ENCODE results near the gene FAM83D. TPM values are rescaled to one million over a fixed set of nuclear protein-coding genes. Genes with fewer than 3 reads are reported as not detected.

Gene FAM83D, protein sequence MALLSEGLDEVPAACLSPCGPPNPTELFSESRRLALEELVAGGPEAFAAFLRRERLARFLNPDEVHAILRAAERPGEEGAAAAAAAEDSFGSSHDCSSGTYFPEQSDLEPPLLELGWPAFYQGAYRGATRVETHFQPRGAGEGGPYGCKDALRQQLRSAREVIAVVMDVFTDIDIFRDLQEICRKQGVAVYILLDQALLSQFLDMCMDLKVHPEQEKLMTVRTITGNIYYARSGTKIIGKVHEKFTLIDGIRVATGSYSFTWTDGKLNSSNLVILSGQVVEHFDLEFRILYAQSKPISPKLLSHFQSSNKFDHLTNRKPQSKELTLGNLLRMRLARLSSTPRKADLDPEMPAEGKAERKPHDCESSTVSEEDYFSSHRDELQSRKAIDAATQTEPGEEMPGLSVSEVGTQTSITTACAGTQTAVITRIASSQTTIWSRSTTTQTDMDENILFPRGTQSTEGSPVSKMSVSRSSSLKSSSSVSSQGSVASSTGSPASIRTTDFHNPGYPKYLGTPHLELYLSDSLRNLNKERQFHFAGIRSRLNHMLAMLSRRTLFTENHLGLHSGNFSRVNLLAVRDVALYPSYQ
- total RNA-seq = 10 to 100 TPM in 2 of 3 donors, 1 to 10 TPM in 1; 3.4 to 13.9 (median 13.1) TPM
- long read RNA-seq, donor 1, transcript FAM83D-201 (4 exons, 2,475 nt) = major isoform, 19 of 21 reads
- long read RNA-seq, donor 1, partial matches to known transcripts = 2 of 21 reads
- long read RNA-seq, donor 1, other reads (novel, unspliced or antisense) = 0 of 21 reads
- long read RNA-seq, donor 2, transcript FAM83D-201 (4 exons, 2,475 nt) = major isoform, 9 of 10 reads
- long read RNA-seq, donor 2, partial matches to known transcripts = 0 of 10 reads
- long read RNA-seq, donor 2, other reads (novel, unspliced or antisense) = 1 of 10 reads

DNA sequence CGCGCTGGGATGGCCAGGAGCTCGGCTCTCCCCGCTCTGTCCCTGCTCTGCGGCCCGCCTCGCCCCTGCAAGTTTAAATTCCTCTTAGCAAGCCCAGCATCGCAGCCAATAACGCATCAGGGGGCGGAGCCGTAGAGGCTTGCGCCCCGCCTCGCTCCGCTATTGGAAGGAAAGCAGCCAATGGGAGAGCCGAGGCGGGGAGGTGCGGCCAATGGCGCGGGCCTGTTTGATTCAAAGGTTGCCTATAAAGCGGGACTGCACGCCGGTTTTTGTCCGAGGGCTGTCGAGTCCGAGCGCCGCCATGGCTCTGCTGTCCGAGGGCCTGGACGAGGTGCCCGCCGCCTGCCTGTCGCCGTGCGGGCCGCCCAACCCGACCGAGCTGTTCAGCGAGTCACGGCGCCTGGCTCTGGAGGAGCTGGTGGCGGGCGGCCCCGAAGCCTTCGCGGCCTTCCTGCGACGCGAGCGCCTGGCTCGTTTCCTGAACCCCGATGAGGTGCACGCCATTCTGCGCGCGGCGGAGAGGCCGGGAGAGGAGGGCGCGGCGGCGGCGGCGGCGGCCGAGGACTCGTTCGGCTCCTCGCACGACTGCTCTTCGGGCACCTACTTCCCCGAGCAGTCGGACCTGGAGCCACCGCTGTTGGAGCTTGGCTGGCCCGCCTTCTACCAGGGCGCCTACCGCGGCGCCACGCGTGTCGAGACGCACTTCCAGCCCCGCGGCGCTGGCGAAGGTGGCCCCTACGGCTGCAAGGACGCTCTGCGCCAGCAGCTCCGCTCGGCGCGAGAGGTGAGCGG lies at the start of gene FAM83D:
Gene FAM83D (plus strand): TSS at position 276 of the 792 bp plus-strand sequence. CDS start 26 bp downstream, at position 302.
- intact Hi-C loops (cut with DNase I, micrococcal nuclease) = loop anchor here (5.0 to 10.0 kb wide), 2 partner anchors 118 to 121 kb away; no protein-coding TSS in a partner anchor
- DNase-seq = peak; percentile 96 to 98 (median 98)
- Histone ChIP-seq H3K4me1 (ENCODE audit: low read depth) (peaks cover 12% of the 10 kb centered on the region), H3K9me3 (no peaks in the 10 kb centered on the region), H3K36me3 (ENCODE audit: low read depth) (no peaks in the 10 kb centered on the region), H3K4me3 (peak within 1 kb of the TSS; percentile 47)
- TF ChIP-seq, protein P1, sequence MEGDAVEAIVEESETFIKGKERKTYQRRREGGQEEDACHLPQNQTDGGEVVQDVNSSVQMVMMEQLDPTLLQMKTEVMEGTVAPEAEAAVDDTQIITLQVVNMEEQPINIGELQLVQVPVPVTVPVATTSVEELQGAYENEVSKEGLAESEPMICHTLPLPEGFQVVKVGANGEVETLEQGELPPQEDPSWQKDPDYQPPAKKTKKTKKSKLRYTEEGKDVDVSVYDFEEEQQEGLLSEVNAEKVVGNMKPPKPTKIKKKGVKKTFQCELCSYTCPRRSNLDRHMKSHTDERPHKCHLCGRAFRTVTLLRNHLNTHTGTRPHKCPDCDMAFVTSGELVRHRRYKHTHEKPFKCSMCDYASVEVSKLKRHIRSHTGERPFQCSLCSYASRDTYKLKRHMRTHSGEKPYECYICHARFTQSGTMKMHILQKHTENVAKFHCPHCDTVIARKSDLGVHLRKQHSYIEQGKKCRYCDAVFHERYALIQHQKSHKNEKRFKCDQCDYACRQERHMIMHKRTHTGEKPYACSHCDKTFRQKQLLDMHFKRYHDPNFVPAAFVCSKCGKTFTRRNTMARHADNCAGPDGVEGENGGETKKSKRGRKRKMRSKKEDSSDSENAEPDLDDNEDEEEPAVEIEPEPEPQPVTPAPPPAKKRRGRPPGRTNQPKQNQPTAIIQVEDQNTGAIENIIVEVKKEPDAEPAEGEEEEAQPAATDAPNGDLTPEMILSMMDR (IDR thresholded peaks at IDR 0.05) = no peak
- ATAC-seq = peak; percentile 97

DNA sequence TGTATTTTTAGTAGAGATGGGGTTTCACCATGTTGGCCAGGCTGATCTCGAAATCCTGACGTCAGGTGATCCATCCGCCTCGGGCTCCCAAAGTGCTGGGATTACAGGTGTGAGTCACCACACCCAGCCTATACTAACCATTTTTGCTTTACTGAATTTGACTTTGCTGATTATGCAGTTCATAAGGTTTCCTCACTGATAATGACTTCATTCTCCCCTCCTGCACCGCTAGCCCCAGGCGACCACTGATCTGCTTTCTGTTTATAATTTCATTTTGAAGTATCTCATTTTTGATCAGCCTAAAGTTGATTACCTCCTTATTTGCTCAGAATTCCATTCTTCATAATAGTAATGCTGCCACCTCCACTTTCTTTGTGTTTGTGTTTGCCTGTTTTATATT lies 48.7 kb upstream of the FAM83D start:
- Histone ChIP-seq H3K4me1 (ENCODE audit: low read depth) (peaks cover 17% of the 10 kb centered on the region), H3K9me3 (no peaks in the 10 kb centered on the region), H3K4me3 (no peak overlapping the region), H3K36me3 (ENCODE audit: low read depth) (no peaks in the 10 kb centered on the region)
- TF ChIP-seq, protein P1 (IDR thresholded peaks at IDR 0.05) = no peak
- no peak for DNase-seq
- no peak for ATAC-seq
- intact Hi-C loops (cut with DNase I, micrococcal nuclease) = no loop called here

DNA sequence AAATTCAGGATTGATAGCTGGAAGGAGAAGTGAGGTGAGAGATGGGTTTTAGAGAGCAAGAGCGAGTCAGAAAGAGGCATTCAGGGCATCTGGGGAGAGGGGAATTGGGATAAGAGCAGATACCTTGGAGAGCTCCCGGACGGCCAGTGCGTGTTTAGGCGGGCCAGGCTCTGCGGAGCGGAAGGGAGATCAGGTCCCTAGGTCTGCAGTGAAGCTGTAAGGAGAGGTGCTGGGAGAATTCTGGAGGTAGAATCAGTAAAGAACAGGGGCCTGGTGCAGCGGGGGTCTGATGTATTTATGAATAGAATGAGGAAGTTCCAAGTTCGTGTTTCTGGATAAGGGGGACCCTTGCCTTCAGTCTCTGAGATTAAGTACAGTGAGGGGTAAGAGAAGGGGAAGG lies 47.4 kb upstream of the FAM83D start:
- peaks cover 11% of the 10 kb centered on the region for H3K4me1 ChIP-seq (ENCODE audit: low read depth)
- H3K9me3 ChIP-seq = no peaks in the 10 kb centered on the region
- intact Hi-C loops (cut with DNase I, micrococcal nuclease) = no loop called here
- no peaks in the 10 kb centered on the region for H3K36me3 ChIP-seq (ENCODE audit: low read depth)
- no peak for ATAC-seq
- H3K4me3 ChIP-seq = no peak overlapping the region
- DNase-seq = peak in 1 of 3 donors; percentile 44
- TF ChIP-seq, protein P1 (IDR thresholded peaks at IDR 0.05) = no peak

DNA sequence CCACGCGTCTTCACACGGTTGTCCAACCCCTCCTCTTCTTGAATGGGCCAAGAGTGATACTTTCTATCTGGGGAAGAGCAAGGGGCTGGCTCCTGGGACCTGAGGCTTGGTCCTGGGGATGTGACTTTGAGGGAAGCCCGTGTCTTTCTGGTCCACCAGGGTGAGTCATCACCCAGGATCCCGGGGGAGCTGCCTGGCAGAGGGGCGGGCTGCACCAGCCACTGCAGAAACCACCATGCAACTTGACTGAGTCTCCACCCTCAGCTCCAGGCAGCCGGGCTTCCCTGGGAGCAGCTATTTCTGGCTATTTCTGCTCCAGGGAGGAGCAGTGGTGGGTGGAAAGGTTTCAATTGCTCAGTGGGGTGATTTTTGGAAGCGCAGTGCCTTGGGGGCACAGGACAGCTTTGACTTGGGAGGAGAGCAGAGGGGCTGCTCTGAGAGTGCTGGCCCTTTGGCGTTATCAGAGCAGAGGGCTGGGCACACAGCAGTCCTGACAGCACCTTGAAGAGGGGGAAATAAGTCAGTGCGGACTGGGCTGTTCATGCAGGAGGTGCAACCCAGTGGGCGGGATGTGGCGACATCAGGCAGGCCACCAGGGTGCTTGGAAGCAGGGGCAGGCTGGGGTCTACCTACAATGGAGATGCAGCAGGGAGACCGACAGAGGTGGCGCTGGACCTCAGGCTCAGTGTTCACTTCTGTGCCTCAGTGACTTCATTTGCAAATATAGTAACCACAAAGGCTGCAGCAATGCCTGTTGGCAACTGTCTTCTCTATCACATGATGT lies 45.1 kb upstream of the FAM83D start:
- Histone ChIP-seq H3K4me1 (ENCODE audit: low read depth) (no peaks in the 10 kb centered on the region), H3K4me3 (no peak overlapping the region), H3K36me3 (ENCODE audit: low read depth) (no peaks in the 10 kb centered on the region), H3K9me3 (no peaks in the 10 kb centered on the region)
- ATAC-seq (peak; percentile 26), DNase-seq (no peak)
- intact Hi-C loops (cut with DNase I, micrococcal nuclease) = no loop called here
- TF ChIP-seq, protein P1 (IDR thresholded peaks at IDR 0.05) = no peak
